Esophagus (tissue), 2 donors: ENCODE results near the gene COL18A1. TPM values are rescaled to one million over a fixed set of nuclear protein-coding genes. Genes with fewer than 3 reads are reported as not detected.

Experiments
- H3K27ac ChIP-seq, 2 donors: one replicate each; pipeline ENCODE4 v1.5.1; 2013; ENCODE audit warnings: low read depth in 2 of 2, mild to moderate bottlenecking in 2 of 2, inconsistent platforms in 1 of 2, low read length in 1 of 2, moderate library complexity in 1 of 2
- H3K27me3 ChIP-seq, 2 donors: one replicate each; pipeline ENCODE4 v1.6.1; 2013; ENCODE audit warnings: low read length in 2 of 2, control low read depth in 1 of 2, mild to moderate bottlenecking in 1 of 2; ENCODE audit not compliant: insufficient read depth in 2 of 2, control insufficient read depth in 1 of 2
- H3K36me3 ChIP-seq, 2 donors: one replicate each; pipeline ENCODE4 v1.6.1; 2013; ENCODE audit warnings: low read length in 1 of 2; ENCODE audit not compliant: control insufficient read depth in 2 of 2, insufficient read depth in 2 of 2
- H3K4me1 ChIP-seq, 2 donors: one replicate each; pipeline ENCODE4 v1.6.1; 2013; ENCODE audit warnings: low read length in 1 of 2; ENCODE audit not compliant: control insufficient read depth in 2 of 2, insufficient read depth in 2 of 2
- H3K4me3 ChIP-seq, 2 donors: one replicate each; pipeline ENCODE4 v1.5.1; 2013; ENCODE audit warnings: low read length in 2 of 2, mild to moderate bottlenecking in 2 of 2, low read depth in 1 of 2, moderate library complexity in 1 of 2
- H3K9me3 ChIP-seq, 2 donors: one replicate each; pipeline ENCODE4 v1.6.1; 2013; ENCODE audit warnings: mild to moderate bottlenecking in 2 of 2, low read depth in 1 of 2, low read length in 1 of 2, moderate library complexity in 1 of 2; ENCODE audit not compliant: control insufficient read depth in 2 of 2, insufficient read depth in 1 of 2
- WGBS, 2 donors: extraction: QIAGEN DNeasy Blood & Tissue Kit; methylation state at CpG; one replicate each; pipeline ENCODE4 v1.1.7; 2013; 5-methylcytosine and 5-hydroxymethylcytosine counted together
- polyA plus RNA-seq, 2 donors: library from polyadenylated mRNA; stranded (reverse); fragments of 200-250 nt; gene quantifications; one replicate each; pipeline ENCODE4 v1.2.3, GENCODE V29; 2013
- donor health status: healthy with polysubstance abuse.
- donor health status: Bipolar disorder and iron deficiency.

Gene COL18A1
- polyA plus RNA-seq, 2 donors, result 29.7 to 29.9 TPM

DNA sequence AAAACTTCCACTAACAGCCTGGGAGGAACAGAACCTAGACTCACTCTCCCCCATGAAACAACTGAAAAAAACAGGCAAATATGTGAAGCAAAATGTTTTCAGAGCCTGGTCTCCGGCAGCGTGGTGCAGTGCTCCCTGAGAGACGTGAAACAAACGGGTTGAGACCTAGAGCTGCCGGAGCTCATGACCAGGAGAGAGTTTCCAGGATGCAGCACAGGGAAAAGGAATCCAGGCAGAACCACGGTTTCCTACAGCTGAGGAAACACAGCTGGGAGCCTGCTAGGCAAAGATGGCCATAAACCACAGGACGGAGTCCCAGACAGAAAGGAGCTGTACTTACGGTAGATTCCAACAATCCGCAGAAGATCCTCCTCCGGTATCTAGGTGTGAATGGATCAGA, 157.4 kb downstream of the COL18A1 start:
- Histone ChIP-seq H3K9me3 (no peaks in the 10 kb centered on the region), H3K4me3 (no peak overlapping the region), H3K4me1 (no peaks in the 10 kb centered on the region), H3K27ac (no peak overlapping the region), H3K36me3 (no peaks in the 10 kb centered on the region), H3K27me3 (no peaks in the 10 kb centered on the region)
- WGBS, 2 donors, result 60 to 68% methylated on average over 10 of the region's 10 CpGs

DNA sequence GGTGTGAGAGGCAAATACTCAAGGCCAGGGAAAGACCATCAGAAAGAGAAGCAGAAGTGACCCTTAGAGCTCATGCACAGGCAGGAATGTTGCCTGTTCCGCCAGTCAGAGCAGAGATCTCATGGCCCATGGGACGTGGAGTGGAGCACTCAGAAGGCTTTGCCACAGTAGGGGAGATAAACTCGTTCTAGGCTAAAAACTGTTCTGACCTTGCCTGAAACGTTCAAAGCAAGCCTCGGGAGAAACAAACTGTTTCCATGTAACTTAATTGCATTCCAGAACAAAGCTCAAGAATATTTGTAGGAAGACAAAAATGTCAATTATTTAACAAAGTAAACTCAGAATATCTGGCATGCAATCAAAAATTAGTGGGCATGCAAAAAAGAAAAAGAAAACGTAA, 158.0 kb downstream of the COL18A1 start:
- H3K9me3 ChIP-seq, result no peaks in the 10 kb centered on the region
- H3K4me1 ChIP-seq, result no peaks in the 10 kb centered on the region
- 31 to 38% methylated on average over 6 of the region's 6 CpGs for WGBS, 2 donors
- H3K27me3 ChIP-seq, result no peaks in the 10 kb centered on the region
- no peaks in the 10 kb centered on the region for H3K36me3 ChIP-seq
- no peak overlapping the region for H3K27ac ChIP-seq
- H3K4me3 ChIP-seq, result no peak overlapping the region

Other genes with a start within 250 kb of the COL18A1 start
- 10 to 100 TPM in 1 of 2 donors, 1 to 10 TPM in 1; 6.4 to 13.3 TPM for gene POFUT2, start 117.3 kb upstream of the COL18A1 start, polyA plus RNA-seq
- 1 to 10 TPM; 3.1 to 3.5 TPM for gene SLC19A1, start 137.3 kb downstream of the COL18A1 start, polyA plus RNA-seq
- gene PCBP3, start 238.6 kb downstream of the COL18A1 start, polyA plus RNA-seq, result under 1 TPM; 0.24 to 0.67 TPM